NCI-H2196 treated with DMSO at 0.1 percent for 48 hours (cell line): ENCODE data around the gene DHFR2.
A peak's percentile ranks its signal among the peaks of the same experiment; 100 is the strongest.
"Not testable (repeated sequence)": the region's sequence is repeated elsewhere in the genome, so short reads cannot be mapped to it uniquely, and the experiment has no call there.

ENCODE experiments used
- DNase-seq: peaks from one replicate; lab custom pipeline; 2025; ENCODE audit not compliant: unreplicated experiment; lab: John Stamatoyannopoulos, UW

The DHFR2 gene

GRCh38 chr3:94062513-94063404 lies at the start of gene DHFR2, which contains the start of gene NSUN3:
TSS of gene DHFR2 (minus strand) at chr3:94062916. CDS start at chr3:94061511, 1,405 bp downstream.
TSS of gene NSUN3 (plus strand) at chr3:94063061. CDS start at chr3:94063127, 66 bp downstream.
- DNase-seq, result peak; percentile 97

GRCh38 chr3:94110854-94111253 lies 48.1 kb upstream of the DHFR2 start:
- no peak for DNase-seq

- DNase-seq, result not testable (repeated sequence)
Observed at GRCh38 chr3:94110232-94110631, 47.5 kb upstream of the DHFR2 start.

GRCh38 chr3:94106268-94106667 lies 43.6 kb upstream of the DHFR2 start:
- DNase-seq, result no peak

- DNase-seq, result no peak
Observed at GRCh38 chr3:94101860-94102259, 39.1 kb upstream of the DHFR2 start.

- no peak for DNase-seq
Observed at GRCh38 chr3:94099311-94099710, 36.6 kb upstream of the DHFR2 start.

DNA sequence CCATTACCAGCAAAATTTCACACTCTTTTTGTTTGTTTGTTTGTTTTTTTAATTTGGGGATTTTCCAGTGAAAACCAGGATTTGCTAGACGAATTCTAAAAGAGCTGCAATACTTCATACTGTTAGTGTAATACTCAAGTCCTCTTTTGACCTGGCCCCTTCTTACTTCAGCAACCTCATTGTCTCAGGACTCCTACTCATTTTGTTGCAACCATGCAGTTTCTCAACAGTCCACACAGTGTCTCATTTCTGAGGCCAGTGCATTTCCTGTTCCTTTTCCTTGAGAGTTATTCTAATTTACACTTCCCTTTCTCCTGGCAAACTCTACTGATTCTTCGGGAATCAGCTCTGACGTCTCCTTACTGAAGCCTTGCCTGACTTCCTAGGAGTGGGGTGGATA lies 35.7 kb upstream of the DHFR2 start:
- no peak for DNase-seq

GRCh38 chr3:94095111-94095510 lies 32.4 kb upstream of the DHFR2 start:
- DNase-seq, result no peak

- DNase-seq, result no peak
Observed at GRCh38 chr3:94093151-94093550, 30.4 kb upstream of the DHFR2 start.

GRCh38 chr3:94092086-94092485 lies 29.4 kb upstream of the DHFR2 start:
- DNase-seq, result no peak

GRCh38 chr3:94089126-94089525 lies 26.4 kb upstream of the DHFR2 start:
- DNase-seq, result no peak

- DNase-seq, result no peak
Observed at GRCh38 chr3:94083261-94083660, 20.5 kb upstream of the DHFR2 start.

DNA sequence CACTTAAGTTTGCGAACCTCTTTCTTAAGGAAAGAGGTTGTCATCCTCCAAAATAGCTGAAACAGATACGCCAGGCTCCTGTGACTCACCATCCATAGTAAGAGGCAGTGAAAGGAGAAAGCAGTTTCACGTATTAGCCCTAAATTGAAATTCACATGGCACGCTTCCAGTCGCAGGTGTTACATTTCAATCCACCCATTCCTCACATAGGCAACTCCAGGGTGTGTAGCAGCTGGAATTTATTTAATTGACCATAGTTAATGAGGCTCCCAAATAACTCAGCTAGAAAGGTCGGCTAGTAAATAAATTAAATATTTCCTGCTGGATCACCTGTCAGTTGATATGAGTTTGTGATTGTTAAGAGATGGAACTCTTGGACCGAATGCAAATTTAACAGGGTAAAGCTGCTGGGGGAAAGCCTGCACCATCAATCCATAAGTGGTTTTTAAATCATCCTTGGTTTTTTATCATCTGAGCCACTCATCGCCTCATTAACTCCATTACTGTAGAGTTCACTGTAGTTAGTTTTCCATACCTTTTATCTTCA lies 19.7 kb upstream of the DHFR2 start:
- peak; percentile 19 for DNase-seq

- DNase-seq, result no peak
Observed at GRCh38 chr3:94081884-94082283, 19.2 kb upstream of the DHFR2 start.

GRCh38 chr3:94080552-94080951 lies 17.8 kb upstream of the DHFR2 start:
- not testable (repeated sequence) for DNase-seq

GRCh38 chr3:94076055-94076454 lies 13.3 kb upstream of the DHFR2 start:
- no peak for DNase-seq

DNA sequence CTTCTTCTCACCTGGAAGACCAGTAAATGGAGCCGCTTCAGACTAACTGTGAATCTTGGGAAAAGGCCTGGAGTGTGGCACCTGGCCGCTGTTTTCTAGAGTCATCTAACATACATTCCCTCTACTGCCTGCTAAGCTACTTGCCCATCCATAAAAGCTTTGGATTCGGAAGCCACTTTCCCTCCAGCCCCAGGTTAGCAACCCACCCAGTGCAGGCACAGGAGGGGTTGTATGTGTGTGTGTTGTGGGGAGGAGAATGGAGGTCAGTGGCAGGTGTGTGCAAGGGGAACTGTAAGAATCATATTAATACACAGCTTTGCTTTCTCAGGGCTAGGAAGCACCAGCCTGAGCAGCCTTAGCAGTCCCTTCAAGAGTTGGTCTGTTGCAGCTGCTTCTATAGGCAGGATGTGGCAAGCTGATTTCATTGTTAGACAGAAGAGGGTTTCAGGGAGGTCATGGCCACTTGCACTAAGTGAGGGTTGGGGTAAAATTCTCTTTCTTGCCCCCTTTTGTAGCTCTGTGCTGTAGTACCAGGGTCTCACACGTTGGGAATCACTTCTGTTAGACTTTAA lies 9.1 kb upstream of the DHFR2 start:
- DNase-seq, result no peak

DNA sequence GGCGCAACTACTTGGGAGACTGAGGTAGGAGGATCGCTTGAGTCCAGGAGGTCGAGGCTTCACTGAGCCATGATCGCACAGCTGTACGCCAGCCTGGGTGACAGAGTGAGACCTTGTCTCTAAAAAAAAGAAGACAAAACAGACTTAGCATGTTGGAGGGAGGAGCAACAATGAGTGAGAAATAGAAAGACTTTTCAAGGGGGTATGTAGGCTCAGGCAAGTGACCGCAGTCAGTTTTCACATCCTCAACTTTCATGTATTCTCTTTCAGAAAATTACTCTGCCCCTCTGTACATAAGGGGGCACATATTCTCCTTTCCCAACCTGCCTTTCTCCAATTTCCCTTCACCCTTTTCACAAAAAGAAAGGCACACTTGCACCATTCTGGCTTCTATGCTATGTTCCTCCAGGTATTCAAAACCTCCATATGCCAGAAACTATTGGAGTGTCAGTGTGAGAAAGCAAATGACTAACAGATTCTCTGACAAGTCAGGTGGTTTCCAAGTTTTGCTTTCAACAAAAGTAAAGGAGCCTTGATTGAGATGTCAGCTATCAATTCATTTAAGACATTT lies 7.7 kb upstream of the DHFR2 start:
- DNase-seq, result no peak

- DNase-seq, result peak; percentile 54
Observed at GRCh38 chr3:94069194-94069813, 6.6 kb upstream of the DHFR2 start.

DNA sequence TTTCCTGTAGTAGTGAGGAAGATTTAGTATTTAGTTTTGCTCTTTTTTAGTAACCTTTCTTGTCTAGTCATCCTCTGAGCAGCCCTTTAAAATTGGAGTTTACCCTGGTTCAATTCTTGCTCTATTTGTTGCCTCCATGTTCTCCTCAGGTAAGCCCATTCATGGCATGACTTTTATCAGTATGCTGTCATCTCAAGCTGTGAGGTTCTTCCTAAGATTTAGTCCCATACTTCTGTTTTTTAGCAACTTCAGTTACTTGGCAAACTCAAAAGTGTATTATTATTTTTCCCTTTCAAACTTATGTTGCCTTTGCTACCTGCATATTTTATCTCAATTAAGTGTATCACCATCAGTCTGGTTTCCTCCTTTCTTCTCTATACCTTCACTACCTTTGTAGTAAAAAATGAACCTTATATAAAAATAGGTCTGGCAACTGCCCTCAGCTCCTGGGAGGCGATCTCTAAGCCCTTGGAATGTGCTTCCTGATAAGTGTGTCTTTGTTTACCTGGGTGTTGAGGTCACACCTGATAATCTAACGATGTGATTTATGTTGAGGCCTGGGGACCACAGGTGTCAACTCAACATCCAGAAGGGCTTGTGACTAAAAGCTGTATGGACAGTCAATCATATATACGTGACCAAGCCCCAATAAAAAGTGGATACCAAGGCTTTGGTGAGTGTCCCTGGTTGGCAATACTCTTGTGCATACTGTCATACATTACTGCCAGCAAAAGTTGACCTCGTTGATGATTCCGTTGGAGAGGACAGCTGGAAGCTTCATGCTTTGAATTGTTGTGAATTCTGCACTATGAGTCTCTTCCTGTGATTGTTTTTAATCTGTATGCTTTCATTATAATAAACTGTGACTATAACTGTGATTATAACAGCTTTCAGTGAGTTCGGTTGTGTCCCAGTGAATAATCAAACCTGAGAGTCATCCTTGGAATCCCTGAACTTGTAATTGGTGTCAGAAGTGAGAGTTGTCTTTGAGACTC lies 4.1 kb upstream of the DHFR2 start:
- DNase-seq, result no peak
